ENCODE measurements around the gene SLC4A1AP. TPM values are rescaled to one million over a fixed set of nuclear protein-coding genes. Genes with fewer than 3 reads are reported as not detected.

SLC4A1AP gene
- total and polyA plus RNA-seq, 2 donors (not counting 1 experiment from before 2014, with no cell fraction given), result 8.9 to 23.1 TPM

GRCh38 chr2:27711804-27712203 lies 48.1 kb downstream of the SLC4A1AP start:
- WGBS (ENCODE audit: insufficient coverage), result 93% methylated on average over 5 of the region's 5 CpGs
- no peak for ATAC-seq (ENCODE audit: low read depth)
- peaks cover 0 to 1% (median 0%) of the 10 kb centered on the region in 3 donors for H3K9me3 ChIP-seq (ENCODE audit: control extremely low read depth in 1 of 3, control insufficient read depth in 2 of 3, insufficient read depth in 1 of 3, low read length in 2 of 3)
- no peaks in the 10 kb centered on the region for H3K36me3 ChIP-seq (replicated peaks in 1 of 2; ENCODE audit: control extremely low read depth in 1 of 2, control insufficient read depth in 1 of 2, extremely low read depth in 1 of 2, insufficient read depth in 2 of 2, low read length in 1 of 2)
- no peak overlapping the region for H3K4me2 ChIP-seq (replicated peaks; ENCODE audit: low read depth, low read length, poor library complexity, severe bottlenecking)
- peaks cover 10% of the 10 kb centered on the region for H3K4me1 Mint-ChIP-seq
- no peak overlapping the region for H3K27ac ChIP-seq (ENCODE audit: low read length in 2 of 2)
- ChIA-PET POLR2A (no interaction called here), CTCF (interaction anchor here (2.9 kb wide), 1 partner anchor 12 kb away, joined by 10 read pairs; no protein-coding TSS in a partner anchor)
- H3K9me3 Mint-ChIP-seq (ENCODE audit: insufficient read depth), result no peaks in the 10 kb centered on the region
- intact Hi-C loops (cut with micrococcal nuclease), result no loop called here
- H3K4me3 ChIP-seq (ENCODE audit: control extremely low read depth in 1 of 5, extremely low read depth in 1 of 5, insufficient read depth in 1 of 5, low read depth in 2 of 5, low read length in 4 of 5), result no peak overlapping the region
- H3K27me3 ChIP-seq (replicated peaks in 1 of 4; ENCODE audit: control extremely low read depth in 1 of 4, control insufficient read depth in 3 of 4, insufficient read depth in 4 of 4, low read length in 3 of 4), result peaks cover 0 to 16% (median 5%) of the 10 kb centered on the region in 4 experiments
- DNase-seq, result no peak
- no peak overlapping the region for H3K4me3 Mint-ChIP-seq
- H3K27ac Mint-ChIP-seq, result no peak overlapping the region
- TF ChIP-seq CTCF (IDR thresholded peaks at IDR 0.05) (no peak), EZH2 (IDR thresholded peaks at IDR 0.05; ENCODE audit: borderline replicate concordance, insufficient read depth, low read depth, low read length, poor library complexity, severe bottlenecking) (no peak)
- H3K79me2 ChIP-seq (ENCODE audit: control insufficient read depth, insufficient read depth, low read length), result no peaks in the 10 kb centered on the region
- no peaks in the 10 kb centered on the region for H4K20me1 ChIP-seq (ENCODE audit: control insufficient read depth, insufficient read depth, low read length, poor library complexity, severe bottlenecking)
- peaks cover 11% of the 10 kb centered on the region in 2 donors for H3K4me1 ChIP-seq (ENCODE audit: control insufficient read depth in 2 of 2, insufficient read depth in 2 of 2, low read length in 2 of 2)
- peaks cover 36% of the 10 kb centered on the region for H3K27me3 Mint-ChIP-seq
- no peak overlapping the region for H3K9ac ChIP-seq (ENCODE audit: low read length)
- H2AFZ ChIP-seq (ENCODE audit: insufficient read depth, low read depth, low read length, poor library complexity, severe bottlenecking), result no peak overlapping the region

DNA sequence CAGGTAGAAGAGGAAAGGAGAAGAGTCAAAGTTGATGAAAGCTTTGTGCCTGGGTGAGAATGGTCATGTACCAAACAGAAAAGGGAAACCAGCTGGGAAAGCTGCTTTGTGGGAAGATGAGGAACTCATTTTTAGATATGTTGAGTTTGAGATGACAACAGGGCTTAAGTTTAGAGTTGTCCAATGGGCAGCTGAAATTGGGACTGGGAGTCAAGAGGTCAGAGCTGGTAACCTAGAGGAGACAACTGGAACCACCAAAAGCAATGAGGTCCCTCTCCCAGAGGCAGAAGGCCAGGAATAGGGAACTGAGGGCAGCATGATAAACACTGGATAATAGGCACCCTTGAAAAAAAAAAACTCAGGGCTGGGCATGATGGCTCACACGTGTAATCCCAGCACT lies 48.8 kb downstream of the SLC4A1AP start:
- Histone ChIP-seq H3K79me2 (ENCODE audit: control insufficient read depth, insufficient read depth, low read length) (no peaks in the 10 kb centered on the region), H3K9ac (ENCODE audit: low read length) (no peak overlapping the region), H4K20me1 (ENCODE audit: control insufficient read depth, insufficient read depth, low read length, poor library complexity, severe bottlenecking) (no peaks in the 10 kb centered on the region), H3K27me3 (replicated peaks in 1 of 4; ENCODE audit: control extremely low read depth in 1 of 4, control insufficient read depth in 3 of 4, insufficient read depth in 4 of 4, low read length in 3 of 4) (peaks cover 0 to 20% (median 8%) of the 10 kb centered on the region in 4 experiments), H3K36me3 (replicated peaks in 1 of 2; ENCODE audit: control extremely low read depth in 1 of 2, control insufficient read depth in 1 of 2, extremely low read depth in 1 of 2, insufficient read depth in 2 of 2, low read length in 1 of 2) (no peaks in the 10 kb centered on the region), H2AFZ (ENCODE audit: insufficient read depth, low read depth, low read length, poor library complexity, severe bottlenecking) (no peak overlapping the region), H3K4me1 (ENCODE audit: control insufficient read depth in 2 of 2, insufficient read depth in 2 of 2, low read length in 2 of 2) (peaks cover 11% of the 10 kb centered on the region in 2 donors), H3K9me3 (ENCODE audit: control extremely low read depth in 1 of 3, control insufficient read depth in 2 of 3, insufficient read depth in 1 of 3, low read length in 2 of 3) (peaks cover 0 to 1% (median 0%) of the 10 kb centered on the region in 3 donors), H3K4me3 (ENCODE audit: control extremely low read depth in 1 of 5, extremely low read depth in 1 of 5, insufficient read depth in 1 of 5, low read depth in 2 of 5, low read length in 4 of 5) (no peak overlapping the region), H3K4me2 (replicated peaks; ENCODE audit: low read depth, low read length, poor library complexity, severe bottlenecking) (no peak overlapping the region), H3K27ac (ENCODE audit: low read length in 2 of 2) (no peak overlapping the region)
- TF ChIP-seq EZH2 (IDR thresholded peaks at IDR 0.05; ENCODE audit: borderline replicate concordance, insufficient read depth, low read depth, low read length, poor library complexity, severe bottlenecking), result no peak
- Mint-ChIP-seq H3K27ac (no peak overlapping the region), H3K27me3 (peaks cover 38% of the 10 kb centered on the region), H3K4me1 (peaks cover 14% of the 10 kb centered on the region), H3K4me3 (no peak overlapping the region), H3K9me3 (ENCODE audit: insufficient read depth) (no peaks in the 10 kb centered on the region)
- ChIA-PET POLR2A (interaction anchor here (0.7 kb wide), 1 partner anchor 734 kb away, joined by 8 read pairs; no protein-coding TSS in a partner anchor), CTCF (interaction anchor here (0.6 to 2.9 kb wide), 4 partner anchors 9 to 747 kb away, joined by 3 to 10 read pairs (median 5); no protein-coding TSS in a partner anchor)
- DNase-seq (no peak), ATAC-seq (ENCODE audit: low read depth) (no peak)
- 80% methylated on average over 1 of the region's 1 CpG for WGBS (ENCODE audit: insufficient coverage)
- intact Hi-C loops (cut with micrococcal nuclease), result no loop called here
